ENCODE results near the gene KRTAP5-7.

KRTAP5-7 gene

DNA sequence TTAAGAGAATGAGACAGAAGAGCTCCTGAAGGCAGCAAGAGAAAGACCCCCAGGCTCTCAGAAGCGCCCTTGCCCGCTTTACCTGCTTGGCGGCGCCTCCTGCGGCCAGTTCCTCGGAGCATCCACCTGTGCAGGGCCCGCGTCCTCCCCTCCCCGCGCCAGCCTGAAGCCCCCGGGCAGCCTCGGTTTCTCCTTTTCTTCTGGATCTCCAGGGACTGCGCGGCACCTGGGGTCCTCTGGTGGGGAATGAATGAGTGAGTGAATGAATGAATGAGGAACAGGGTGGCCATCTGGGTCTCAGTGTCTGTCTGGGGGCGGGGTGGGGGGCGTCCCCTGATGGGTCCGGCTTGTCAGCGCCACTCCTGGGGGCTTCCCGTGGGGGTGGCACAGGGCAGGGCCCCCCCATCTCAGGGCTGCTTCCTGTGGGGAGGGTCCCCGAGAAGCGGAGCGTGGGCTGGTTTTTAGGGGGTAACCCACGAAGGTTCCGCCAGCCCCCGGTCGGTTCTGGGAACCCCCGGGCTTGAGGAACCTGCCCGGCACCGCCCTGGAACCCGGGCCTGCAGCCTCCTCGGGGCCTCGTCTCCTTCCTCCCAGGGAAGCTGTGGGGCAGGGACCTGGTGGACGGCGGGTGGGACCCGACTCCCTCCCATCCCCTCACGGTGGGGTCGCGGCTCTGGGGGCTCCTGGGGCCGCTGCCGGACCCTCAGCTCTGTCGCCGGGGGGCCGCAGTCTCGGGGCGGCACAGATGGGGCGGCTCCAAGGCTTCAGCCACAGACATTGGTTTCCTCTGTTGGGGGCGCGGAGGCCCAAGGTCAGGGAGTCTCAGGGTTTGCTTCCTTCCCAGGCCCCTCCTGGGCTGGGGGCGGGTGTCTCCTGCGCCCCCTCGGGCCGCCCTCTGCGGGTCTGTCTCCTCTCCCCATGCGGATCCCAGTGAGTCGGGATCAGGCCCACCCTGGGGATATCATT, 8.3 kb upstream of the KRTAP5-7 start:
- ChIA-PET POLR2A (no interaction called here), CTCF (no interaction called here)
- TF ChIP-seq, protein P1, sequence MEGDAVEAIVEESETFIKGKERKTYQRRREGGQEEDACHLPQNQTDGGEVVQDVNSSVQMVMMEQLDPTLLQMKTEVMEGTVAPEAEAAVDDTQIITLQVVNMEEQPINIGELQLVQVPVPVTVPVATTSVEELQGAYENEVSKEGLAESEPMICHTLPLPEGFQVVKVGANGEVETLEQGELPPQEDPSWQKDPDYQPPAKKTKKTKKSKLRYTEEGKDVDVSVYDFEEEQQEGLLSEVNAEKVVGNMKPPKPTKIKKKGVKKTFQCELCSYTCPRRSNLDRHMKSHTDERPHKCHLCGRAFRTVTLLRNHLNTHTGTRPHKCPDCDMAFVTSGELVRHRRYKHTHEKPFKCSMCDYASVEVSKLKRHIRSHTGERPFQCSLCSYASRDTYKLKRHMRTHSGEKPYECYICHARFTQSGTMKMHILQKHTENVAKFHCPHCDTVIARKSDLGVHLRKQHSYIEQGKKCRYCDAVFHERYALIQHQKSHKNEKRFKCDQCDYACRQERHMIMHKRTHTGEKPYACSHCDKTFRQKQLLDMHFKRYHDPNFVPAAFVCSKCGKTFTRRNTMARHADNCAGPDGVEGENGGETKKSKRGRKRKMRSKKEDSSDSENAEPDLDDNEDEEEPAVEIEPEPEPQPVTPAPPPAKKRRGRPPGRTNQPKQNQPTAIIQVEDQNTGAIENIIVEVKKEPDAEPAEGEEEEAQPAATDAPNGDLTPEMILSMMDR (IDR thresholded peaks at IDR 0.05; ENCODE audit: control extremely low read depth, extremely low read depth, low read depth, missing control alignments) = no peak
- DNase-seq (ENCODE audit: extremely low spot score) = no peak

DNA sequence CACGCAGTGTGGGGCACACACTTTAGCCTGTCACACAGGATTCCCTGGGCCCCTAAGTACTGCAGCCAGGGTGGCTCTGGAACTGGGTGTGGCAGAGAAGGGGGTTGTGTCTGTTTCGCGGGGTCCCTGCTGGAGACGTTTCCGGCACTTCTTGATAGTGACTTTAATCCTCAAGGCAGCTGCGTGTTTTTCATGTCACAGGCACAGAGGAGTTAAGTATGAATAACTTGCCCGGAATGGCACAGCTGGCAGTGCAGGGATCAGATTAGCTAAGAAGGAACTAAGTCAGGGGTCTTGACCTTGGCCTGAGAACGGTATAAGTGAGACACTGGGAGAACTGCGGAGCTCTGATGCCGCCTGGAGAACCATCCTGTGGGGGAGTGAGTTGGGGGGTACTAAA, 7.5 kb upstream of the KRTAP5-7 start:
- TF ChIP-seq, protein P1 (IDR thresholded peaks at IDR 0.05; ENCODE audit: control extremely low read depth, extremely low read depth, low read depth, missing control alignments) = no peak
- DNase-seq (ENCODE audit: extremely low spot score) = no peak
- POLR2A ChIA-PET = no interaction called here
- CTCF ChIA-PET = no interaction called here

DNA sequence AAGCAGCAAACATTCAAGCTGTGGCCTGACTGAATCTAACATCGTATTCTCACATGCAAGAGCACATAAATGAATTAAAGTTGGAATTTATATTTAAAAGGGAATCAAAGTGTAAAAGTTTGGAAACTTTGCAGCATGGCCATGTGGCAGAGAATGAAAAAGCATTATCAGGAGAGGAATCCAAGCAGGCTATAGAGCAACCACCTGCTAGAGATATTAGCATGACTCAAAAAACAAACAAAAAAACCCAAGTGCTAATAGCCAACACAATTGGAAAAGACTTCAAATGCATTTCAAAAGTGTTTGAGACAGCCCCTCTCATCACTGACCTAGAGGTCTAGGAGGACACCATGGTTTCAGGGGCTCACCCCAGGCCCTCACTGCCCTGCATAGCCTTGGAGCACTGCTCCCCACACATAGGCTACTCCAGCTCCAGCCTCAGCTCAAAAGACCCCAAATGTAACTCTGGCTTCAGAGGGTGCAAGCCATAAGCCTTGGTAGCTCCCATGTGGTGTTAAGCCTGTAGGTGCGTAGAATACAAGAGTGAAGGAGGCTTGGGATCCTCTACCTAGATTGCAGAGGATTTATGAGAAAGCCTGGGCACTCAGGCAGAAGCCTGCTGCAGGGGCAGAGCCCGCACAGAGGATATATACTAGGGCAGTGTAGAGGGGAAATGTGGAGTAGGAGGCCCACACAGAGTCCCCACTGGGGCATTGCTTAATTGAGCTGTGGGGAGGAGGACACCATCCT, 1.7 kb upstream of the KRTAP5-7 start:
- ChIA-PET CTCF (no interaction called here), POLR2A (no interaction called here)
- DNase-seq (ENCODE audit: extremely low spot score) = no peak
- TF ChIP-seq, protein P1 (IDR thresholded peaks at IDR 0.05; ENCODE audit: control extremely low read depth, extremely low read depth, low read depth, missing control alignments) = no peak

DNA sequence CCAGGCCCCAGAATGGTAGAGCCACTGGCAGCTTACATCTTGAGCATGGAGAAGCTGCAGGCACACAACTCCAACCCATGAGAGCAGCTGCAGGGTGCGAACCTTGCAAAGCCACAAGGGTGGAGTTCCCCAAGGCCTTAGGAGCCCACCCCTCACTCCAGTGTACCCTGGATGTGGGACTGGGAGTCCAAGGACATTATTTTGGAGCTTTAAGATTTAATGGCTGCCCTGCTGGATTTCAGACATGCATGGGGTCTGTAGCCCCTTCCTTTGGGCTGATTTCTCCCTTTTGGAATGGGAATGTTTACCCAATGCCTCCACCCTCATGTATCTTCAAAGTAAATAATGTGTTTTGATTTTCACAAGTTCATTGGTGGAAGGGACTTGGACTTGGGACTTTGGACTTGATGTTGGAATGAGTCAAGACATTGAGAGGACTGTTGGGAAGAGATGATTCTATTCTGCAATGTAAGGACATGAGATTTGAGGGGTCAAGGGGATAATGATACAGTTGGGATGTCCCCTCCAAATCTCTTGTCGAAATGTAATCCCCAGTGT, 1.1 kb upstream of the KRTAP5-7 start:
- ChIA-PET POLR2A (no interaction called here), CTCF (no interaction called here)
- TF ChIP-seq, protein P1 (IDR thresholded peaks at IDR 0.05; ENCODE audit: control extremely low read depth, extremely low read depth, low read depth, missing control alignments) = no peak
- DNase-seq (ENCODE audit: extremely low spot score) = no peak

DNA sequence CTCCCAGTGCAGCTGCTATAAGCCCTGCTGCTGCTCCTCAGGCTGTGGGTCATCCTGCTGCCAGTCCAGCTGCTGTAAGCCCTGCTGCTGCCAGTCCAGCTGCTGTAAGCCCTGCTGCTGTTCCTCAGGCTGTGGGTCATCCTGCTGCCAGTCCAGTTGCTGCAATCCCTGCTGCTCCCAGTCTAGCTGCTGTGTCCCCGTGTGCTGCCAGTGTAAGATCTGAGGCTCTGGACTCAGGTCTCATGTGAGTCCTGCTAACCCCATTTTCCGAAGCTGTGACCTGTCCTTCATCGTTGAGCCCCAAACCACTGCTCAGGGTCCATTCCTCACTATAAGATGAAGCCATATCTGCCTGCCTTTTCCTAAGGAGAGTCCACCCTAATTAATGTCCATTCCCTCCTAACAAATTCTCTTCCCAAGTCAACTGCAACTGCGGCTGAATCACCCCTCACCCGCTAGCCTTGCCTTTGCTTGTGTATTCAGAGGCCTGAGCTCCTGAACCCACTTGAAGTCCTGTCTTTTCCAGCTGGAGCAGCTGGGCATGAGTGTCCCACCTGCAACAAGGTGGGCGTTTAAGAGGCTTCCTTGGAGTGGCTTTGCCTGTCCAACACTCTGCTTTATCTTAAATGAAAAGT, 626 bp downstream of the KRTAP5-7 start:
- no peak for DNase-seq (ENCODE audit: extremely low spot score)
- ChIA-PET CTCF (interaction anchor here (1.1 to 1.5 kb wide), 2 partner anchors 34 to 36 kb away, joined by 3 read pairs; no protein-coding TSS in a partner anchor), POLR2A (no interaction called here)
- TF ChIP-seq, protein P1 (IDR thresholded peaks at IDR 0.05; ENCODE audit: control extremely low read depth, extremely low read depth, low read depth, missing control alignments) = no peak

DNA sequence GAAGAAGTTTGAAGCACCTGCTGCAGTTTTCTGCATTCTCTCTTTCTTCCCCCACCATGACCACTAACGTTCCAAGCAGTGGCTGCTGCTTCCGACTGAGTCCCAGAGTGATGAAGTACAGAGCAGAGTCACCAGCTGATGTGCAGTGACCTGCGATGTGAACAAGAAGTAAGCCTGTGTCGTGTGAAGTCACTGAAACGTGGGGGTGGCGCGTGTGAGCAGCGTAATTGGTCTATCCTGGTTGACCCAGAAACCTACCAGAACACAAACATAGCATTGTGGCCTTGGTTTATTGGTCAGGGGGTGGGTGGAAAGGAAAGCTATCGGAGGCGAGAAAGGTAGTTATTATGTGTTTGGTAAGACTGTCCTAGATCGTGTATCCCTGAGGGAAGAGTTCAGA, 3.5 kb downstream of the KRTAP5-7 start:
- no peak for DNase-seq (ENCODE audit: extremely low spot score)
- POLR2A ChIA-PET = no interaction called here
- TF ChIP-seq, protein P1 (IDR thresholded peaks at IDR 0.05; ENCODE audit: control extremely low read depth, extremely low read depth, low read depth, missing control alignments) = no peak
- CTCF ChIA-PET = no interaction called here

Data from GM10248 (cell line).